GM12801 (cell line): Measurements from ENCODE around the gene SCAMP5.

Source experiments
- CTCF ChIP-seq: IDR thresholded peaks from one replicate; pipeline ENCODE4 v1.5.1; 2011; ENCODE audit warnings: control low read depth; ENCODE audit not compliant: insufficient read length; ENCODE audit errors: extremely low read depth

SCAMP5 gene

DNA sequence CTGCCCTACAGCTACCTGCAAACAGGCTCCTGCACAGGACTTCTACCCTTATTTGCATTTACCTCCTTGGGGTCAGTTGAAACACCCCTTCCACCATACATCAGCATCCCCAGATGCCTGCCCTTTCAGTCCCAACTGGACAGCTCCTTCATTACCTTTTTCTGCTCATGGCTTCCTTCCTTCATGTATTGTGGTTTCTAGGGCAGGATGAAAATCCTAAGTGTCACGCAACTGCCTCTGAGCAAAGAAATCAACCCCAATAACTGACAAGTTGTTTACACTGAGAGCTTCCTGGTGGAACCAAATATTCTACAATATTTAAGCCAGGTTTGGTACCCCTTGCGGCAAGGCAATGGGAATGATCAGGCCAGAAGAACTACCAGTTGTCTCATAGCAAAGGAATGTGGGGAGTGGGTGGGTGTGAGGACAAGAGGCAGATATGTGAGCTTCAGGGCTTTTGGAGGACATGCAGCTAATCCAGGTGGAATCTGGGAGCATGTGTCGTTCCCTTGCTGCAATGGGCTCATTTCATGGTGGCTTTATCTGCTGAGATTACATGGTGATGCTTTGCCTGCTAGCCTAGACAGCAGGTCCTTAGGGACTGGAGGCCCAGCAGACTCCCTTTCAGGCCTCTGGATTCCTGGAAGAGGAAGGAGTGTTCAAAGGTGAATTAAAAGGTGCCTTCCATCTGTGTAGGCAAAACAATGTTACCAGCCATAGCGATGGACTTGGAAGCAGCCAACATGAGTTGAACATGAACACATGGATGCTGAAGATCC is 63.0 kb downstream of the SCAMP5 start:
- TF ChIP-seq CTCF = no peak

GRCh38 chr15:75059607-75060006 is 64.2 kb downstream of the SCAMP5 start:
- TF ChIP-seq CTCF = no peak

DNA sequence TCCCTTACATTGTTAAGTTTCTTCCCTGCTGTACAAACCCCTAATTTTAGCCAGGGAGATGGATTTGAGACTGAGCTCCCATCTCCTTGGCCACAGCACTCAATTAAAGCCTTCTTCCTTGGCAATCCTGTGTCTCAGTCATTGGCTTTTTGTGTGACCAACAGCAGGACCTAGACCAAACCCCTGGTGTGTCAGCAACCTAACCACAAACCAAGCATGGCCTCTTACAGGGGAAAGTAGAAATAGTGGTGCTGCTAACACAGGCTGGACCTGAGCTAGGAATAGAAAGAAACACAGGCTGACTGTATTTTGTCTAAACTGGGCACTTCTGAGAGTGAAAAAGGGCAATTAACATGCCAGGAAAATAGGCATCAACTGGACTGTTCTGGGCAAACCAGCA is 65.9 kb downstream of the SCAMP5 start:
- TF ChIP-seq CTCF = no peak

DNA sequence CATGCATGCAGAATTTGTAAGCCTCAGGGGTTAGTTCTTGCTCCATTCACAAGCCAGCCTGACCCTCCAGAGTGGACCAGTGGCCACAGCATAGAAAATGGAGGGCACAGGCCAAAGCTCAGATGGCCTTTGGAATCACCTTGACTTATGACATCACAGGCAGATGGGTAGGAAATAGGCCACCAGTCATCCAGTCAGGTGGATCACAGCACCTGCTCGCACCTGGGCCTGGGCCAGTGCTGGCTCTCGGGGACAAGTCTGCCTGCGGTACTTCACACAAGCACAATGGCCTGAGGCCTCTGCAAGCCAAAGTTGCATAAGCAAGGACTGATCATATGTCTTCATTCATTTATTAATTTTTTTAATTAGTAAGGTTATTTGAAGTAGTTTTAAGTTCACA is 67.3 kb downstream of the SCAMP5 start:
- no peak for TF ChIP-seq CTCF

- no peak for TF ChIP-seq CTCF
Observed at GRCh38 chr15:75063338-75063737, 68.0 kb downstream of the SCAMP5 start.

DNA sequence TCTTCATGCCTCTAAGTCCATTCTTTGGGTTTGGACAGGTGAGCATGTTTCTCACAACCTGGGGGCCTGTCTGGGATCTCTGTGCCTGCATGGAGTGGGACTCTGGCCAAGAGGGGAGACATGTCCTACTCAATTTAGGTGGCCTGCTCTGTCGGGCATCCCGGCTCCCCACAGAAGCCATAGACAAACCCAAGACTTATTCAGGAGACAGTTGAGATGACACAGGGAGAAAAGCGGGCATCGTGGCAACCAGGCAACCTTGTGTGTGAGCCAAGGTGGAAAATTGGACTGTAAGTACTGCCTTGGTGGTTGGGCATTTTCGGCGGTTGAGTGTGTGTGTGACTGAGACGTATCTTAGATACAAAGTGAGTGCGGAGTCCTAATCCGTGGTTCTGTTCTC is 68.5 kb downstream of the SCAMP5 start:
- TF ChIP-seq CTCF = no peak

- TF ChIP-seq CTCF = no peak
Observed at GRCh38 chr15:75064846-75065245, 69.5 kb downstream of the SCAMP5 start.
